Measurements from ENCODE around the gene BCL6B. TPM values are rescaled to one million over a fixed set of nuclear protein-coding genes. Genes with fewer than 3 reads are reported as not detected.
A peak's percentile ranks its signal among the peaks of the same experiment; 100 is the strongest.

BCL6B gene
- total RNA-seq, 1 donor from 2014 or later: 0.42 TPM

- no peak overlapping the region for H3K27ac Mint-ChIP-seq (ENCODE audit: unreplicated experiment)
- H3K27me3 Mint-ChIP-seq (ENCODE audit: low read depth): no peaks in the 10 kb centered on the region
- peaks cover 3% of the 10 kb centered on the region for H3K4me1 Mint-ChIP-seq
- H3K36me3 Mint-ChIP-seq (ENCODE audit: low read depth): peaks cover 6% of the 10 kb centered on the region
- peak; percentile 45 for DNase-seq (ENCODE audit: low read depth, low spot score)
- peak overlapping the region; percentile 38 for H3K4me3 Mint-ChIP-seq
- TF ChIP-seq, protein P1, sequence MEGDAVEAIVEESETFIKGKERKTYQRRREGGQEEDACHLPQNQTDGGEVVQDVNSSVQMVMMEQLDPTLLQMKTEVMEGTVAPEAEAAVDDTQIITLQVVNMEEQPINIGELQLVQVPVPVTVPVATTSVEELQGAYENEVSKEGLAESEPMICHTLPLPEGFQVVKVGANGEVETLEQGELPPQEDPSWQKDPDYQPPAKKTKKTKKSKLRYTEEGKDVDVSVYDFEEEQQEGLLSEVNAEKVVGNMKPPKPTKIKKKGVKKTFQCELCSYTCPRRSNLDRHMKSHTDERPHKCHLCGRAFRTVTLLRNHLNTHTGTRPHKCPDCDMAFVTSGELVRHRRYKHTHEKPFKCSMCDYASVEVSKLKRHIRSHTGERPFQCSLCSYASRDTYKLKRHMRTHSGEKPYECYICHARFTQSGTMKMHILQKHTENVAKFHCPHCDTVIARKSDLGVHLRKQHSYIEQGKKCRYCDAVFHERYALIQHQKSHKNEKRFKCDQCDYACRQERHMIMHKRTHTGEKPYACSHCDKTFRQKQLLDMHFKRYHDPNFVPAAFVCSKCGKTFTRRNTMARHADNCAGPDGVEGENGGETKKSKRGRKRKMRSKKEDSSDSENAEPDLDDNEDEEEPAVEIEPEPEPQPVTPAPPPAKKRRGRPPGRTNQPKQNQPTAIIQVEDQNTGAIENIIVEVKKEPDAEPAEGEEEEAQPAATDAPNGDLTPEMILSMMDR (conservative IDR thresholded peaks at IDR 0.05): peak; percentile 85
- H3K9me3 Mint-ChIP-seq: no peaks in the 10 kb centered on the region
Measured at GRCh38 chr17:7004398-7005253, 18.2 kb upstream of the BCL6B start.

GRCh38 chr17:7005716-7006115, 17.1 kb upstream of the BCL6B start:
- H3K36me3 Mint-ChIP-seq (ENCODE audit: low read depth): peaks cover 7% of the 10 kb centered on the region
- no peak overlapping the region for H3K4me3 Mint-ChIP-seq
- H3K27me3 Mint-ChIP-seq (ENCODE audit: low read depth): no peaks in the 10 kb centered on the region
- no peak overlapping the region for H3K27ac Mint-ChIP-seq (ENCODE audit: unreplicated experiment)
- H3K9me3 Mint-ChIP-seq: no peaks in the 10 kb centered on the region
- TF ChIP-seq, protein P1 (conservative IDR thresholded peaks at IDR 0.05): no peak
- peaks cover 10% of the 10 kb centered on the region for H3K4me1 Mint-ChIP-seq
- no peak for DNase-seq (ENCODE audit: low read depth, low spot score)

- DNase-seq (ENCODE audit: low read depth, low spot score): no peak
- Mint-ChIP-seq H3K27me3 (ENCODE audit: low read depth) (no peaks in the 10 kb centered on the region), H3K4me3 (peak overlapping the region; percentile 56), H3K4me1 (peaks cover 23% of the 10 kb centered on the region), H3K36me3 (ENCODE audit: low read depth) (peaks cover 3% of the 10 kb centered on the region), H3K27ac (ENCODE audit: unreplicated experiment) (no peak overlapping the region), H3K9me3 (no peaks in the 10 kb centered on the region)
- TF ChIP-seq, protein P1 (conservative IDR thresholded peaks at IDR 0.05): no peak
Measured at GRCh38 chr17:7007143-7007542, 15.7 kb upstream of the BCL6B start.

GRCh38 chr17:7010523-7010922, 12.3 kb upstream of the BCL6B start:
- H3K27me3 Mint-ChIP-seq (ENCODE audit: low read depth): no peaks in the 10 kb centered on the region
- no peak overlapping the region for H3K27ac Mint-ChIP-seq (ENCODE audit: unreplicated experiment)
- TF ChIP-seq, protein P1 (conservative IDR thresholded peaks at IDR 0.05): no peak
- peak overlapping the region; percentile 80 for H3K4me3 Mint-ChIP-seq
- peaks cover 3% of the 10 kb centered on the region for H3K36me3 Mint-ChIP-seq (ENCODE audit: low read depth)
- no peak for DNase-seq (ENCODE audit: low read depth, low spot score)
- peaks cover 46% of the 10 kb centered on the region for H3K4me1 Mint-ChIP-seq
- no peaks in the 10 kb centered on the region for H3K9me3 Mint-ChIP-seq

GRCh38 chr17:7011415-7011814, 11.4 kb upstream of the BCL6B start:
- Mint-ChIP-seq H3K4me3 (peak overlapping the region; percentile 99), H3K4me1 (peaks cover 55% of the 10 kb centered on the region), H3K27ac (ENCODE audit: unreplicated experiment) (no peak overlapping the region), H3K27me3 (ENCODE audit: low read depth) (no peaks in the 10 kb centered on the region), H3K36me3 (ENCODE audit: low read depth) (peaks cover 3% of the 10 kb centered on the region), H3K9me3 (no peaks in the 10 kb centered on the region)
- TF ChIP-seq, protein P1 (conservative IDR thresholded peaks at IDR 0.05): no peak
- no peak for DNase-seq (ENCODE audit: low read depth, low spot score)
